Fibroblast of mammary gland (primary cell): Measurements from ENCODE around the gene TMEM161B.
"Not testable (repeated sequence)": the region's sequence is repeated elsewhere in the genome, so short reads cannot be mapped to it uniquely, and the experiment has no call there.

Experiments
- DNase-seq: peaks from one replicate; pipeline ENCODE4 v3.0.0-alpha.2; 2010; ENCODE audit warnings: low read depth
- H3K4me3 ChIP-seq: 2 replicates; pipeline ENCODE4 v1.5.1; 2011; ENCODE audit warnings: low read depth, mild to moderate bottlenecking, low read length, moderate library complexity; ENCODE audit not compliant: control insufficient read depth
- CTCF ChIP-seq: conservative IDR thresholded peaks from 2 replicates; pipeline ENCODE4 v1.5.1; 2011; ENCODE audit warnings: low read depth, low read length, inconsistent platforms; ENCODE audit not compliant: control insufficient read depth, insufficient read depth

The TMEM161B gene

DNA sequence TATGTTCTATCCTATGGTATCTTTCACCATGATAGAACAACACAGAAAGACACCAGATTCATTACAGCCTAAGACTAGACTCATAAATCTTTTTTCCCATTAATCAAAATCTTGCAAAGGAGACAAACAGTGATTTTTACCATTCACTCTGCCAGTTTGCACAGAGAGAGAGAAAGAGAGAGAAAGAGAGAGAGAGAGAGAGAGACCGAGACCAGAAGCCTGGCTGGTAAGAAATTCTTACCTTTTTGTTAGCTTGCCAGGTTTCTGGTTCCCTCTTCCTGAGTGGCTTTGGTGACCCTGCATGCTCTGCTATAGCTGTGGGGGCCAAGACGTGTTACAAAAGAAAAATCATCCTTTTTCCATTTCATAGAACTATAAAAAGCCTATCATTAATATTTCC, 18.6 kb downstream of the TMEM161B start:
- no peak overlapping the region for H3K4me3 ChIP-seq
- no peak for DNase-seq
- no peak for TF ChIP-seq CTCF

- TF ChIP-seq CTCF, result no peak
- DNase-seq, result no peak
Measured at GRCh38 chr5:88248743-88249540, 19.7 kb downstream of the TMEM161B start.

DNA sequence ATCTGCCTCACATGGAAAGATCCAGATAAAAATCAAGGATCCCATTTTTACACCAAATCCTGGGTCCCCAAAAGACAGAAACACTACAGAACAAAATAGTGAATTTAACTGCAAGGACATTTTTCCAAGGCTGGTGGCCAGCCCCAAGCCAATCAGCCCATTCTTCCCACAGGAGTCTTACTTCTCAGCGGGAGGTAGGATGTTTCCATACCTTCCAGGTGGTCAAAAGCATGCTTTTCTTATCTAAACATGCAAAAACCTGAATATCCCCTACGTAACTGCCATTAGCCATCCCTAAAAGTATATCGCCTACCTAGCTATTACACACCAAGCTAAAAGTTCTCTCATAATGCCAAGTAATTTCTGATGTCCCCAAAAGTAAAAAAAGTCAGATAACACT, 20.6 kb downstream of the TMEM161B start:
- DNase-seq, result no peak
- TF ChIP-seq CTCF, result no peak
- no peak overlapping the region for H3K4me3 ChIP-seq

More at GRCh38 chr5:88248743-88249540, 19.7 kb downstream of the TMEM161B start:
- H3K4me3 ChIP-seq, result no peak overlapping the region

- no peak for DNase-seq
- no peak for TF ChIP-seq CTCF
- H3K4me3 ChIP-seq, result no peak overlapping the region
Measured at GRCh38 chr5:88245893-88246244, 22.8 kb downstream of the TMEM161B start.

DNA sequence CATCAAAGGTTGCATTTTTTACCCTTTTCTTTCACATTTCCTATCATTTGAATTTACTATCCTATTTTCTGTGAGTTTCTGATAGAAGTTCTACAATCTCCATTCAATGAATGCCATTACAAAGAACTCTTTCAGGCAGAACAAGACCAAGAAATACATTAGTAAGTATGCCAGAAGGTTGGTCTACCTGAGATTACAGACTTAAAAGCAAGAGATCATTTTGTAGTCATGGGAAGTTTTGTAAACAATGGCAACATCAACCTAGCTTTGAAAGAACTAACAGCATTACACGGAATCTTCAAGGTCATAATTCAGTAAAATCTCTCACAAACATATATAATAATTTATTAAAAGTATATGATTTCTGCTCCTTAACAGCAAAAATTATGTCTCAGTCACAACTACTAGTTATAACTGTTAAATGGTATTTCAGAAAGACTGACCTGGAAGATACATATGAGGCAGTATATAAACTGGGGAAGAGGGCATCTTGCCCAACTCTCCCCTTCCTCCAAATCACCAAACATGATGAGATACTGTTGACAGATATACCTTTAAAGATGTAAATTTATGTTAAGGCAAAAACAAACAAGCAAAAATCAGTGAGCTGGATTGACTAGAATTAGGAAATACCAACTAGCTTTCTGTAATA, 23.3 kb downstream of the TMEM161B start:
- no peak for DNase-seq
- no peak overlapping the region for H3K4me3 ChIP-seq
- TF ChIP-seq CTCF, result no peak

DNA sequence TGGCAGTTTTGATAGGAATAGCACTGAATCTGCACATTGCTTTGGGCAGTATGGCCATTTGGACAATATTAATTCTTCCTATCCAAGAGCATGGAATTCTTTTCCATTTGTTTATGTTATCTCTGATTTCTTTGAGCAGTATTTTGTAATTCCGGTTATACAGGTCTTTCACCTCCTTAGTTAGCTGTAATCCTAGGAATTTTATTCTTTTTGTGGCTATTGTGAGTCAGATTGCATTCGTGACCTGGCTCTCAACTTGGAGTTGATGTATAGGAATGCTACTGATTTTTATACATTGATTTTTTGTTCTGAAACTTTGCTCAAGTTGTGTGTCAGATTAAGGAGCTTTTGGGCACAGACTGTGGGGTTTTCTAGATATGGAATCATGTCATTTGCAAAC, 24.0 kb downstream of the TMEM161B start:
- no peak overlapping the region for H3K4me3 ChIP-seq
- no peak for TF ChIP-seq CTCF
- no peak for DNase-seq

DNA sequence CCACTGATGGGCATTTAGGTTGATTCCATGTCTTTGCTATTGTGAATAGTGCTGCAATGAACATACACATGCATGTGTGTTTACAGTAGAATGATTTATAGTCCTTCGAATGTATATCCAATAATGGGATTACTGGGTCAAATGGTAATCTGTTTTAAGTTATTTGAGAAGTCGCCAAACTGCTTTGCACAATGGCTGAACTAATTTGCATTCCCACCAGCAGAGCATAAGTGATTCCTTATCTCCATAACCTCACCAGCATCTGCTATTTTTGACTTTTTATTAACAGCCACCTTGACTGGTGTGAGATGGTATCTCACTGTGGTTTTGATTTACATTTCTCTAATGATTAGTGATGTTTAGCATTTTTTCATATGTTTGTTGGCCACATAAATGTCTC, 25.2 kb downstream of the TMEM161B start:
- H3K4me3 ChIP-seq, DNase-seq: not testable (repeated sequence)
